OCI-LY7 (cell line): ENCODE measurements around the gene DMRT1. TPM values are rescaled to one million over a fixed set of nuclear protein-coding genes. Genes with fewer than 3 reads are reported as not detected.
A peak's percentile ranks its signal among the peaks of the same experiment; 100 is the strongest.

Experiments
- BruUV-seq: library from RNA; stranded (reverse); fragments of 400-500 nt; replicated peaks from 2 replicates; lab custom pipeline; 2021; lab: Mats Ljungman, UMichigan
- CTCF ChIA-PET: fragments of 300-600 bp; sonication (Branson Sonifier 250); formaldehyde crosslinking; loops from one replicate; lab custom pipeline; 2022; ENCODE audit warnings: antibody characterized with exemption; ENCODE audit not compliant: unreplicated experiment; lab: Charles Lee
- POLR2A ChIA-PET: fragments of 300-600 bp; sonication (Branson Sonifier 250); formaldehyde crosslinking; loops from one replicate; lab custom pipeline; 2022; ENCODE audit warnings: antibody characterized with exemption; lab: Charles Lee
- DNase-seq: peaks from one replicate; pipeline ENCODE4 v3.0.0-alpha.2; 2015; ENCODE audit warnings: low spot score
- H2AFZ ChIP-seq: fragments of 200-600 bp; sonication (generic), shearing (Covaris generic); 2 replicates; pipeline ENCODE4 v1.6.1; 2014; ENCODE audit warnings: mild to moderate bottlenecking, antibody characterized with exemption, low read length, moderate library complexity
- H3K27ac ChIP-seq: fragments of 200-600 bp; sonication (generic); 2 replicates; pipeline ENCODE4 v1.5.1; 2014; ENCODE audit warnings: mixed run types, low read depth, mild to moderate bottlenecking, moderate library complexity, low read length, inconsistent platforms; ENCODE audit not compliant: poor library complexity, severe bottlenecking
- H3K36me3 ChIP-seq: fragments of 200-600 bp; sonication (generic); 2 replicates; pipeline ENCODE4 v1.6.1; 2014; ENCODE audit warnings: mild to moderate bottlenecking, antibody characterized with exemption, low read length, moderate library complexity, mixed read lengths; ENCODE audit not compliant: insufficient read depth
- H3K4me1 ChIP-seq: fragments of 200-600 bp; sonication (generic); 2 replicates; pipeline ENCODE4 v1.5.1; 2014; ENCODE audit warnings: mild to moderate bottlenecking, low read length; ENCODE audit not compliant: insufficient read depth, poor library complexity, severe bottlenecking
- H3K4me2 ChIP-seq: fragments of 200-600 bp; sonication (generic); 2 replicates; pipeline ENCODE4 v1.6.1; 2014; ENCODE audit warnings: mild to moderate bottlenecking, low read length
- H3K4me3 ChIP-seq: fragments of 200-600 bp; sonication (generic); 2 replicates; pipeline ENCODE4 v1.5.1; 2014; ENCODE audit warnings: mild to moderate bottlenecking, low read depth, low read length; ENCODE audit not compliant: poor library complexity, severe bottlenecking
- H3K79me2 ChIP-seq: fragments of 200-600 bp; sonication (generic); 2 replicates; pipeline ENCODE4 v1.6.1; 2016; ENCODE audit warnings: low read depth, mild to moderate bottlenecking, low read length, moderate library complexity, mixed read lengths; ENCODE audit not compliant: insufficient read depth
- H3K9me2 ChIP-seq: fragments of 200-600 bp; sonication (generic); 2 replicates; pipeline ENCODE4 v1.6.1; 2016; ENCODE audit warnings: mild to moderate bottlenecking, low read length, mixed read lengths; ENCODE audit not compliant: insufficient read depth
- H3K9me3 ChIP-seq: fragments of 200-600 bp; sonication (generic); 2 replicates; pipeline ENCODE4 v1.6.1; 2014; ENCODE audit warnings: mild to moderate bottlenecking, mixed run types, low read length, mixed read lengths
- H4K20me1 ChIP-seq: fragments of 200-600 bp; sonication (generic); 2 replicates; pipeline ENCODE4 v1.6.1; 2014; ENCODE audit warnings: mild to moderate bottlenecking, antibody characterized with exemption, low read length, moderate library complexity, mixed read lengths; ENCODE audit not compliant: insufficient read depth
- EZH2phosphoT487 ChIP-seq: fragments of 200-600 bp; sonication (generic); IDR thresholded peaks from 2 replicates; pipeline ENCODE4 v1.6.1; 2018; ENCODE audit warnings: low read depth, borderline replicate concordance, mild to moderate bottlenecking, mixed run types, antibody characterized with exemption, low read length, moderate library complexity, mixed read lengths
- intact Hi-C: fragments of 100-400 bp; cut with micrococcal nuclease; formaldehyde crosslinking; loops from one replicate; pipeline ENCODE4 v1.10.0; 2022; ENCODE audit not compliant: unreplicated experiment
- total RNA-seq, 2 experiments: library from RNA; depleted of rRNA in 1 of 2; stranded (reverse); fragments of >200 nt in 1 of 2; shearing (Covaris generic) in 1 of 2; gene quantifications; 2 replicates each; pipeline ENCODE4 v1.2.3, GENCODE V29; 2014 to 2022
- TF ChIP-seq, protein P1 (sequence below): fragments of 200-600 bp; sonication (generic); conservative IDR thresholded peaks from 2 replicates; pipeline ENCODE4 v1.5.1; 2014; ENCODE audit warnings: mild to moderate bottlenecking, antibody characterized with exemption, low read length, moderate library complexity, mixed read lengths

The DMRT1 gene
- total RNA-seq, 2 experiments from 2014 or later = not detected

DNA sequence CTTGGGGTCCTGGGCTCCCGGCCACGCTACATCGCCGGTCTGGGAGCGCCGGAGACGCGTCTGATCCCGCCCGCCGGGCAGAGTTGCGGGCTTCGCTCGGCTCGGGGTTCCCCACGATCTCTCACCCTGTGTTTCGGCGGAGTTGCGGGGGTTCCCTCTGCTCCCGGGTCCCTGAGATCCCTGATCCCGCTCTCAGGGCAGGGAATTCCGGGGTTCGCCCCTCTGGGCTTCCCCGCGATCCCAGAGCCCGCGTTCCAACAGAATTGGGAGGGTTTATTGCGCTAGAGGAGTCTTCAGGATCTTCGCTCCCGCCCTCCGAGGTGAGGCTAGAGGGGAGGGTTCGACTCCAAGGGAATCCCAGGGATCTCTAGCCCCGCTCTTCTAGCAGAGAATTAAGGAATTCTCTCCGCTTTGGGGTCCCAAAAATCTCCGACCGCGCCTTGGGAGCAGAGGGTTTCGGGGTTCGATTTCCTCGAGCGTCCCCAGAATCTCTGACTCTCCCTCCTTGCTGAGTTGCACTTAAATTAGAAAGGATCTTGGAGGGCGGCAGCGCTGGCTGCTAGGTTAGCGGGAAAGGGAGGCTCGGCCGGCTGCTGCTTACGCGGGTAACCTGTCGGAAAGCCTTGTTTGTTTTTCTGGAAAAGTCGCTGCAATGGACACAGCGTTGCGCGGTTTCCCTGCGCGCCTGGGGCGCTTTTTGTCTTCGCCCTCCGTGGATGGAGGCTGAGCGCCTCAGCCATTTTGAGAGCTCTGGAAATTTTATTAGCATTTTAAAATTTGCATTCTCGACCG lies 1.3 kb downstream of the DMRT1 start:
- no TSS peak for BruUV-seq

DNA sequence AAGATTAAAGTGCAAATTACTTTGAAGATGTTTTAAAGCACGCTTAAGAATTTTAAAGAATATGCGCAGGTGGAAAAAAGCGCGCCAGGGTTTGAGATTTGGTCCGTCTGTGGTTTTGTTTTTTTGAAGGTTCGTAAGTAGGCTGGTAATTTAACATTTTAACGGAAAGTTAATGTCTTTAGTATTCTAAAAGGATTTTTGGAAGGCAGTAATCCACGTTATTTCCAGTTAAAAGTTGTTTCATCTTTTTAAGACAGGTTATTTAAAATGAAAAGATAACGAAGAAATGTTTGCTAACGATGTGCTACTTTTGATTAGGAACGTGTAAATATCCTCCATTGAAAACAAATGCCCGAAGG lies 1.9 kb downstream of the DMRT1 start:
- DNase-seq = no peak
- intact Hi-C loops = no loop called here
- Histone ChIP-seq H4K20me1 (no peaks in the 10 kb centered on the region), H3K4me2 (no peak overlapping the region), H3K4me1 (no peaks in the 10 kb centered on the region), H3K9me3 (no peaks in the 10 kb centered on the region), H3K79me2 (no peaks in the 10 kb centered on the region), H3K36me3 (no peaks in the 10 kb centered on the region), H3K9me2 (no peaks in the 10 kb centered on the region), H3K4me3 (no peak overlapping the region), H2AFZ (no peak overlapping the region), H3K27ac (no peak overlapping the region)
- TF ChIP-seq, protein P1, sequence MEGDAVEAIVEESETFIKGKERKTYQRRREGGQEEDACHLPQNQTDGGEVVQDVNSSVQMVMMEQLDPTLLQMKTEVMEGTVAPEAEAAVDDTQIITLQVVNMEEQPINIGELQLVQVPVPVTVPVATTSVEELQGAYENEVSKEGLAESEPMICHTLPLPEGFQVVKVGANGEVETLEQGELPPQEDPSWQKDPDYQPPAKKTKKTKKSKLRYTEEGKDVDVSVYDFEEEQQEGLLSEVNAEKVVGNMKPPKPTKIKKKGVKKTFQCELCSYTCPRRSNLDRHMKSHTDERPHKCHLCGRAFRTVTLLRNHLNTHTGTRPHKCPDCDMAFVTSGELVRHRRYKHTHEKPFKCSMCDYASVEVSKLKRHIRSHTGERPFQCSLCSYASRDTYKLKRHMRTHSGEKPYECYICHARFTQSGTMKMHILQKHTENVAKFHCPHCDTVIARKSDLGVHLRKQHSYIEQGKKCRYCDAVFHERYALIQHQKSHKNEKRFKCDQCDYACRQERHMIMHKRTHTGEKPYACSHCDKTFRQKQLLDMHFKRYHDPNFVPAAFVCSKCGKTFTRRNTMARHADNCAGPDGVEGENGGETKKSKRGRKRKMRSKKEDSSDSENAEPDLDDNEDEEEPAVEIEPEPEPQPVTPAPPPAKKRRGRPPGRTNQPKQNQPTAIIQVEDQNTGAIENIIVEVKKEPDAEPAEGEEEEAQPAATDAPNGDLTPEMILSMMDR = no peak
- peak; percentile 48; the same call in 1 of the 2 replicates for TF ChIP-seq EZH2phosphoT487
- CTCF ChIA-PET = no interaction called here
- POLR2A ChIA-PET = no interaction called here
- BruUV-seq = no TSS peak

More for the DNA sequence above, 1.3 kb downstream of the DMRT1 start:
- Histone ChIP-seq H2AFZ (no peak overlapping the region), H3K9me2 (no peaks in the 10 kb centered on the region), H3K36me3 (no peaks in the 10 kb centered on the region), H3K79me2 (no peaks in the 10 kb centered on the region), H3K4me2 (no peak overlapping the region), H3K27ac (no peak overlapping the region), H3K4me1 (no peaks in the 10 kb centered on the region), H3K9me3 (no peaks in the 10 kb centered on the region), H3K4me3 (no peak overlapping the region), H4K20me1 (no peaks in the 10 kb centered on the region)
- no peak for TF ChIP-seq EZH2phosphoT487
- TF ChIP-seq, protein P1 = no peak
- intact Hi-C loops = no loop called here
- DNase-seq = no peak
- POLR2A ChIA-PET = no interaction called here
- CTCF ChIA-PET = no interaction called here

DNA sequence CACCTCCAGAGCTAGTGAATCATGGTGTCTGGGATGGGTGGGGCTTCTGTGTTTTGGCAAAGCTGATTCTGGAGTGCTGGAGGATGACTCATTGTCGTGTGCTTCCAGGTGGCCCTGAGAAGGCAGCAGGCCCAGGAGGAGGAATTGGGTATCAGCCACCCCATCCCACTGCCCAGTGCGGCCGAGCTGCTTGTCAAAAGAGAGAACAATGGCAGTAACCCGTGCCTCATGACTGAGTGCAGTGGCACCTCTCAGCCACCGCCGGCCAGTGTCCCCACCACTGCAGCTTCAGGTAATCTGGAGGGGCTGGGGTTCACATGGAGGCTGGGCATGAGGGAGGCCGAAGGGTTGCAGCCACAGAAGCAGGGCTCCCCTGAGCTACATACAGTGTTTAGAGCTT lies 5.4 kb downstream of the DMRT1 start:
- intact Hi-C loops = no loop called here
- H3K4me3 ChIP-seq = no peak overlapping the region
- no peak overlapping the region for H3K4me2 ChIP-seq
- no peaks in the 10 kb centered on the region for H3K9me2 ChIP-seq
- CTCF ChIA-PET = no interaction called here
- H3K27ac ChIP-seq = no peak overlapping the region
- no peak for DNase-seq
- H4K20me1 ChIP-seq = no peaks in the 10 kb centered on the region
- TF ChIP-seq, protein P1 = no peak
- TF ChIP-seq EZH2phosphoT487 = no peak
- POLR2A ChIA-PET = interaction anchor here (0.6 to 2.1 kb wide), 2 partner anchors 14 to 31 kb away, joined by 3 to 5 read pairs; no protein-coding TSS in a partner anchor
- H3K4me1 ChIP-seq = no peaks in the 10 kb centered on the region
- H2AFZ ChIP-seq = no peak overlapping the region
- BruUV-seq = no TSS peak
- H3K36me3 ChIP-seq = no peaks in the 10 kb centered on the region
- no peaks in the 10 kb centered on the region for H3K79me2 ChIP-seq
- no peaks in the 10 kb centered on the region for H3K9me3 ChIP-seq
